Hepatic stellate cell (primary cell): ENCODE measurements around the gene STK32B.

Experiments used
- DNase-seq: peaks from one replicate; pipeline ENCODE4 v3.0.0; 2011; ENCODE audit warnings: low spot score

Gene STK32B

DNA sequence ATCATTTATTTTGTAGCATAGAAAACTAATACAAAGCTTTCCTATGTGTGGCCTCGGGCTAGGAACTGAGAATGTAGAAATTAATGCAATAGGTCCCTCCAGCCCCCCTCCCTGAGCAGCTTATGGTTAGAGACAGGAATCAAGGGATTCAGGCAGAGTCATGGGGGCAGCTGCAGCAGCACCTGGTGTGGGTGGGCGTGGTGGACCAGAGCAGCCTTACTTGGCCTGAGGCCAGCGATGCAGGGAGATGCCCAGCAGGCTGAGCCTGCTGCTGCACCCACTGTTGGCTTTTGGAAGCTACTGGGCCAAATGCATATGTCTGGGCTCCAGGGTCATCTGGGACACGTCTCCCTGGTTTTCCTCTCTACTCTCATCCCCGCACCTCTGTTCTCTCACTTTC, 74.0 kb downstream of the STK32B start:
- DNase-seq: no peak

GRCh38 chr4:5126231-5126630, 75.0 kb downstream of the STK32B start:
- no peak for DNase-seq

GRCh38 chr4:5126857-5127256, 75.6 kb downstream of the STK32B start:
- DNase-seq: no peak

DNA sequence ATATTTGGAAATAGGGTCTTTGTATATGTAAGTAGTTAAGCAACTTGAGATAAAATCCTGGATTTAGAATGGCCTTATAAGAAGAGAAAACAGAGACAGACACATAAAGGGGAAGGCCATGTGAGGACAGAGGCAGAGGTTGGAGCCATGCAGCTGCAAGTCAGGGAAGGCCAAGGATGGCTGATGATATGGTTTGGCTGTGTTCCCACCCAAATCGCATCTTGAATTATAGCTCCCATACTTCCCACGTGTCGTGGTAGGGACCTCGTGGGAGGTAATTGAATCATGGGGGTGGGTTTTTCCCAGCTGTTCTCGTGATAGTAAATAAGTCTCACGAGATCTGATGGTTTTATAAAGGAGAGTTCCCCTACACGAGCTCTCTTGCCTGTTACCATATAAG, 76.3 kb downstream of the STK32B start:
- no peak for DNase-seq

GRCh38 chr4:5128569-5128968, 77.3 kb downstream of the STK32B start:
- no peak for DNase-seq

DNA sequence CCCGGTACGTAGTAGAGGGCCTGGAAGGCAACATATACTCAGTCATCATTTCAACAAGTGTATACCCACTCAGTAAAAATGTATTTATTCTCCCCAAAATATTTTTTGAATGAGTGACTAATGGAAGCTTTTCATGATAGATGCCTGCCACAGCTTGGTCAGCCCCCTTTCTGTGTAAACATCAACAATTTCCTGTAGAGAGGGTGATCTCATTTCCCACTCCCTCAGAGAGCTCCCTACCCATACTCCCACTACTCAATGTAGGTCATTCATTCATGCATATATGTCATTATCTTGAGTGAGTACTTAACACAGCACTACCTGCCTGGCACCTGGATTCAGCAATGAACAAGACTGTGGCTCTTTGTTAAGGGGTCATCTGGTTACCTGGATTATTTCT, 81.9 kb downstream of the STK32B start:
- no peak for DNase-seq

- no peak for DNase-seq
These were observed 82.8 kb downstream of the STK32B start for GRCh38 chr4:5133933-5134594.

DNA sequence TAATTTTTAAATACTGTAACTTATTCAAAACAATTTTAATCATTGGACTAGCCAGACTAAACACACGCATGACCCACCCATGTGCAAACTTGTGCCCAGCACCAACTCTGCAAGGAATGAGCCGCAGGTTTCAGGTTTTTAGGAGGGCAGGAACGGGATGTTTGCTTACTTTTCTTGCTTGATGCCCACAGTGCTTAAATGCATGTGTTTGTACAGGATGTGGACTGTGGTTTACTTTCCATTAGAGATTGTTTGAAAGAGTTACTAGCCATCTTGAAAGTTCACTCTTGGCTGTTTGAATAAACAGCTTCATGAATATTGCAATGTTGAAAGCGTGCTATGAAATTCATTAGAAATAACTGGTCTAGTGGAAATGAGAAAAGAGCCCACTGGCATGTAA, 83.3 kb downstream of the STK32B start:
- DNase-seq: no peak

- no peak for DNase-seq
These were observed 85.9 kb downstream of the STK32B start for GRCh38 chr4:5137226-5137625.

DNA sequence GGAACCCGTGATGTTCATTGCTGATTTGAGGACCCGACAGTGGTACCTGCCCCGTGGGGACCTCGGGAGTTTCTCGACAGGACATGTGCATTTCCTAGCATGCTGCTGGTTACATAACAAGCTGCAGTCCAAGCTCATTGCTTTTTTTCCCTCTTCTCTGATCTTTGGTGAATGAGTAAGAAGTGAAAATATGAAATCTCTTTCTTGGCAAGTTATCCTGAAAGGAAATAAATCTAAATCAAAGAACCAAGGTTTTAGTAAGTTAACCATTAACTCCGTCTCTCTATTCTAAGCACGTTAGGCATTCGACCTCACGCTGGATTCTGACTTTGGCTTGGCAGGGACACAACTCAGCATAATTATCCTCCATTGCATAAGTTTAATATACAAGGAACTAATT, 86.6 kb downstream of the STK32B start:
- DNase-seq: no peak

GRCh38 chr4:5138389-5138788, 87.1 kb downstream of the STK32B start:
- no peak for DNase-seq

DNA sequence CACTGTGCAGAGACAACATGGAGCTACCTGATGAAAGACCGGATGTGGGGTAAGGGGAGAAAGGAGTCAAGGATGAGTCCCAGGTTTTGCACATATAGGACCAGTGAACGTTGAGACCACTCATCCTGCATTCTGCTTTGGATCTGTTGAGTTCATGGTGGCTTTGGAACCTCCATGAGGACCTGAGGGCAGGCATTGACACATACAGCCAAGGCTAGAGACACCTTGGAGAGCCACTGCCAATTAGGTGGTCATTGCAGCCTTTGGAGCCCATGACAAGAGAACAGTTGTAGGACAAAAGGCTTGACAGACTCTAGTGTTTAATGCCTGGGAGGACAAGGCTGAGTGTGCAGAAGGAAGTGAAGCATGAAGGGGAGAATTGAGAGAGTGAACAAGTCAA, 87.9 kb downstream of the STK32B start:
- no peak for DNase-seq

DNA sequence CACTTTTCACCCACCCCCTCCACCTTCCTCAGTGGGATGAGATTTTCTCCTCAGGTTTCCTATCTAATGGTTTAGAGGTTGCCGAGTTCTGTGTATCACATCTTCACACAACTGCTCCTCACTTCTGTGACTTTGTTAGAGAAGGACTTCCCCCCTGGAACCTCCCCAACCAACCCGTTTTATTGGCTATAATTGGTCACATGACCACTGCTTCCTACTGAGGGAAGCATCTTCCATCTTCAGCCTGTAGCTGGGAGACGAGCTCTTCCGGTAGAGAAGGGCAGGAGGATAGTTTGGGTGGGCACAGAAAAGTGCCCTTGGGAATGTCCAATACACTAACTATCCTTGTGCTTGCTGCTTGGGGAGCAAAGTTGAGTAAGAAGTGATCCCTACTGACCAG, 90.5 kb downstream of the STK32B start:
- no peak for DNase-seq

DNA sequence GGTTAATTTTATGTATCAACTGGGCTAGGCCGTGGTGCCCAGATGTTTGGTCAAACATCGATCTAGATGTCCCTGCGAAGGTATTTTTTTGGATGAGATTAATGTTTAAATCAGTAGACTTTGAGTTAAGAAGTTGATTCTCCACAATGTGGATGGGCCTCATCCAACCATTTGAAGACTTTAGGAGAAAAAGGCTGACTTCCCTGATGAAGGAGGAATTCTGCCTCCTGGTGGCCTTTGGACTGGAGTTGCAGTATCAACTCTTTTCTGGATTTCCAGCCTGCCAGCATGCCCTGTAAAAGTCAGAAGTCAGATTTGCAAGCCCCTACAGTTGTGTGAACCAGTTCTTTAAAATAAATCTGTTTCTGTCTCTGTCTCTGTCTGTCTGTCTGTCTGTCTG, 91.4 kb downstream of the STK32B start:
- DNase-seq: peak; percentile 11

DNA sequence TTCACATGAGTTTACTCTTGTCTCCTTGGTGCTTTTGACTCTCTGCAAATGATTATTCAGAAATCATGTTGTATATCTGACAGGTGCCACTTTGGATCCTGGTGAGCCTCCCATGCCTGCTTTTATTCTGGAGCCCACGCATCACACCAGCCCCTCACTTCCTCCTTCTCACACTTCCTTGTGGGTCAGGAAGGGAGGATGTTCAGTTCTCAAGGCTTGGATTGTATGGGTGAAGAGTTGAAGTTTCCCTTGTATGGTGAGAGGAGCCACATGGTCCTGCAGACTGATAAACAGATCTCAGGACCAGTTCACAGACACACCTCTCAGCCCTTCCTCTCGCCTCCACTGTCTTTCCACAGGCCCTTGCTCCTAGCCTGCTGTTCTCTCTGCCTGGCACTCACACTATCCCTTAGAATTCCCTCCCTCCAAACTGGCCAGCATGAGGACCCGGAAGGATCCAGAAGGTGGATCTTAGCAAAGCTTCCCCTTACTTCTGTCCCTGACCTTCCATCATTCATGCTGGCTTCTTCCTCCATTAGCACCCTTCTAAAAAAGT, 92.1 kb downstream of the STK32B start:
- no peak for DNase-seq

DNA sequence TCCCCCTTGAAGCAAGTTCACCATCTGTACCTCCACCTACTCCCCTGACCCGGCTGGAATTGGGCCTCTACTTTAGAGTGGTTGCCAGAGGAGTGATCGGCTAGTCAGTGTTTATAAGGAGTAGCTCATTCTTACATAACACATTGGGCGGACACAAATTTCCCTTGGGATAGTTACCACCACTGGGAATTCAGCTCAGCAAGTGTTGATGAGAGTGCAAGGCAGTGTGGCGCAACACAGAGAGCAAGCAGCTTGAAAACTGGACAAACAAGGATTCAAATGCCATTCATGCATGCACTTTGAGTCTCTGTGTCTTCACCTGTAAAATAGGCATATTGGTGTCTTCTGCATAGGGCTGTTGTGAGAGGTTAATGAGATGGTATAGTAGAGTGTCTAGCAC, 92.7 kb downstream of the STK32B start:
- no peak for DNase-seq

DNA sequence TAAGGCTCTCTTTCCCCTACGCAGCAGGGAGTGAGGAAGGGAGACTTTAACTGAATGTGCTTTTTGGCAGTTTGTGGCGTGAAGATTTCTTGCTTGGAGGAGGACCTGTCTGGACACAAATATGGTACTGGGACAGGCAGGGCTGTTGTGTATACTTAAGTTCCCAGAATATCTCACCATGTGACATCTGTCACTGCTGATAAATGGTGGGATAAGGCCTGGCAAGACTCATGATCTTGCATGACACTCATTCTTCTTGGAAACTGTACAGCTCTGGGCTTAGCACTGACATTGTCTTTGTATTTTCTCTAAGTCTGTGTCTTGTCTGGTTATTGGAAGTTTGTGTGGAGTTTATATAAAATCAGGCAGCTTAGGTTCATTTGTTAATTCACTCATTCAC, 93.1 kb downstream of the STK32B start:
- DNase-seq: no peak

- DNase-seq: no peak
These were observed 95.0 kb downstream of the STK32B start for GRCh38 chr4:5146248-5146647.

GRCh38 chr4:5152521-5152920, 101.2 kb downstream of the STK32B start:
- DNase-seq: no peak

- no peak for DNase-seq
These were observed 105.4 kb downstream of the STK32B start for GRCh38 chr4:5156682-5157081.

DNA sequence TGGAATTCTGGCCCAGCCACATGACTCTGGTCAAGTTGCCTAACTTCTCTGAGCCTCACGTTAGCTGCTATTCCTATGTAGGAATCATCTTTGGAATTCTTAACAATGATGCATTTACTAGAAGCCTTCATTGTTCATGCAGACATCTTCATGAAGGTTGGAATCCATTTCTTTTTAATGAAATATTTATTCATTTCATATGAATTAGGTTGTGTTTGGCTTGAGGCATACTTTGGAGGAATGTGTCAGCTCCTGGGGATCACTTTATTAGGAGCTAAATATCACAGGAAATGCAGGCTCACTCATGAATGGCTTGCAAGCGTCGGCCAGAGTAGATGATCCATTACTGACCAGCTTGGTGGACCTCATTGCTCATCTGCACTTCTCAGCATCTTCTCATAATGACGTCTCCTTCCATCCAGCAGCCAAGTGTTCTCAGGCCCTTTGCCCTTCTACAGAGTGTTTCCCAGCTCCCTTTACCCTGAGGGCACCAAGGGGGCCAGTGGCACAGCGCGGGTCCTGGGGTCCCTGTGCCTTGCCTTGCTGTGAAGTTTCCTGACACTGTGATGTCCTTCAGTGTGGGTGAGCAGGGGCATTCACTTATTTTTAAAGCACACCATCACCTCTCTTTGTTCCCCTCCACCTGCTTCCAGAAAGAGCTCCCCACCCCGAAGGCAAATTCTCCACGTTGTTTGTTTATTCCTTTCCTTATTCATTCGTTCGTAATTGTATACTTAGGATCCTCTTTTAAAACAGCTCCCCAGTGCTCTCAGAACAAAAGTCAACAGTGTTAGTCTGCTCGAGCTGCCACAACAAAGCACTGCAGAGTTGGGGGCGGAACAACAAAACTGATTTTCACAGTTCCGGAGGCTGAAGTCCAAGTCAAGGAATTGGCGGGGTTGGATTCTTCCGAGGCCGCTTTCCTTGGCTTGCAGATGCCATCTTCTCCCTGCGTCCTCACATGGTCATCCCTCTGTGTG, 106.8 kb downstream of the STK32B start:
- no peak for DNase-seq

DNA sequence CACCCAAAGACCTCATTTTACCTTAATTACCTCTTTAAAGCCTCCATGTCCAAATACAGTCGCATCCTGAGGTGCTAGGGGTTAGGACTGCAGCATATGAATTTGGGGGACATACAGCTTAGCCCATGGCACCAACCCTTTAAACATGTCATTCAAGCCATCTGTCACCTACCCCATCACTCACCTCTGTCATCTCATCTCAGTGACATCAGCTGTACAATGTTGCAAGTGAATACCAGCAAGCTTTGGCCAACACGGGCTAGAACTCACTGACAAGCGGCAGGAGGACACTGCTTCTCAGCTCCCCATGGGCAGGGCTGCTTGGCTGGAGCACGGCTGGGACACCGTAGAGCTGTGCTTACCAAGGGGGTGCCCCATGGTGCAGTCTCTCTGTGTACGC, 107.5 kb downstream of the STK32B start:
- DNase-seq: no peak

- DNase-seq: no peak
These were observed 109.4 kb downstream of the STK32B start for GRCh38 chr4:5160668-5161067.
